H4 (cell line): Measurements from ENCODE around the gene PRPF8. TPM values are rescaled to one million over a fixed set of nuclear protein-coding genes. Genes with fewer than 3 reads are reported as not detected.
"Not testable (repeated sequence)": the region's sequence is repeated elsewhere in the genome, so short reads cannot be mapped to it uniquely, and the experiment has no call there.

Experiments used
- DNase-seq: peaks from one replicate; pipeline ENCODE4 v3.0.0-alpha.2; 2015; ENCODE audit warnings: low spot score
- total RNA-seq: library from RNA; depleted of rRNA; stranded (reverse); fragments of >200 nt; shearing (Covaris generic); gene quantifications from 2 replicates; pipeline ENCODE4 v1.2.3, GENCODE V29; 2014

Gene PRPF8
- total RNA-seq, 1 experiment from 2014 or later = 84.5 TPM

- DNase-seq = no peak
Observed at GRCh38 chr17:1690544-1691221, 6.0 kb upstream of the PRPF8 start.

- DNase-seq = not testable (repeated sequence)
Observed at GRCh38 chr17:1688405-1688804, 3.7 kb upstream of the PRPF8 start.

GRCh38 chr17:1686086-1686485 lies 1.4 kb upstream of the PRPF8 start:
- no peak for DNase-seq

- no peak for DNase-seq
Observed at GRCh38 chr17:1683459-1683858, 1.2 kb downstream of the PRPF8 start.

GRCh38 chr17:1676401-1676800 lies 8.3 kb downstream of the PRPF8 start:
- DNase-seq = no peak

GRCh38 chr17:1673041-1673785 lies 11.5 kb downstream of the PRPF8 start:
- DNase-seq = no peak

GRCh38 chr17:1663934-1664333 lies 20.7 kb downstream of the PRPF8 start:
- not testable (repeated sequence) for DNase-seq

- DNase-seq = no peak
Observed at GRCh38 chr17:1661045-1661444, 23.6 kb downstream of the PRPF8 start.

GRCh38 chr17:1658100-1658499 lies 26.6 kb downstream of the PRPF8 start:
- no peak for DNase-seq

- DNase-seq = no peak
Observed at GRCh38 chr17:1653735-1654134, 30.9 kb downstream of the PRPF8 start.

GRCh38 chr17:1652794-1653193 lies 31.9 kb downstream of the PRPF8 start:
- not testable (repeated sequence) for DNase-seq

- no peak for DNase-seq
Observed at GRCh38 chr17:1651559-1651844, 33.2 kb downstream of the PRPF8 start.

GRCh38 chr17:1650731-1651558 lies 33.7 kb downstream of the PRPF8 start:
- no peak for DNase-seq

- peak; percentile 58 for DNase-seq
Observed at GRCh38 chr17:1649844-1650501, 34.7 kb downstream of the PRPF8 start, which contains the start of gene RILP. Gene RILP (minus strand): TSS chr17:1649866. CDS start chr17:1649804, 62 bp downstream.

GRCh38 chr17:1648963-1649843 lies 35.5 kb downstream of the PRPF8 start:
- DNase-seq = peak; percentile 93

- no peak for DNase-seq
Observed at GRCh38 chr17:1648173-1648962, 36.3 kb downstream of the PRPF8 start.

GRCh38 chr17:1647802-1648171 lies 36.9 kb downstream of the PRPF8 start:
- DNase-seq = no peak

GRCh38 chr17:1646199-1646875 lies 38.3 kb downstream of the PRPF8 start:
- DNase-seq = no peak
